Coronary artery (tissue), 2 donors: ENCODE results near the gene HSPA5.
"Not testable (repeated sequence)": the region's sequence is repeated elsewhere in the genome, so short reads cannot be mapped to it uniquely, and the experiment has no call there.

Source experiments
- DNase-seq: peaks from one replicate; pipeline ENCODE4 v3.0.0-alpha.2; 2017; ENCODE audit warnings: low spot score
- H3K27ac ChIP-seq, 2 donors: fragments of 200-600 bp; sonication (generic); one replicate each; pipeline ENCODE4 v1.5.1; 2016 to 2019
- H3K4me3 ChIP-seq: fragments of 200-600 bp; sonication (generic); 2 replicates; pipeline ENCODE4 v1.5.1; 2016; ENCODE audit warnings: mild to moderate bottlenecking, moderate library complexity
- TF ChIP-seq, protein P1 (sequence below): fragments of 200-600 bp; sonication (generic); IDR thresholded peaks from one replicate; pipeline ENCODE4 v1.5.1; 2019; ENCODE audit warnings: antibody characterized with exemption

The HSPA5 gene

DNA sequence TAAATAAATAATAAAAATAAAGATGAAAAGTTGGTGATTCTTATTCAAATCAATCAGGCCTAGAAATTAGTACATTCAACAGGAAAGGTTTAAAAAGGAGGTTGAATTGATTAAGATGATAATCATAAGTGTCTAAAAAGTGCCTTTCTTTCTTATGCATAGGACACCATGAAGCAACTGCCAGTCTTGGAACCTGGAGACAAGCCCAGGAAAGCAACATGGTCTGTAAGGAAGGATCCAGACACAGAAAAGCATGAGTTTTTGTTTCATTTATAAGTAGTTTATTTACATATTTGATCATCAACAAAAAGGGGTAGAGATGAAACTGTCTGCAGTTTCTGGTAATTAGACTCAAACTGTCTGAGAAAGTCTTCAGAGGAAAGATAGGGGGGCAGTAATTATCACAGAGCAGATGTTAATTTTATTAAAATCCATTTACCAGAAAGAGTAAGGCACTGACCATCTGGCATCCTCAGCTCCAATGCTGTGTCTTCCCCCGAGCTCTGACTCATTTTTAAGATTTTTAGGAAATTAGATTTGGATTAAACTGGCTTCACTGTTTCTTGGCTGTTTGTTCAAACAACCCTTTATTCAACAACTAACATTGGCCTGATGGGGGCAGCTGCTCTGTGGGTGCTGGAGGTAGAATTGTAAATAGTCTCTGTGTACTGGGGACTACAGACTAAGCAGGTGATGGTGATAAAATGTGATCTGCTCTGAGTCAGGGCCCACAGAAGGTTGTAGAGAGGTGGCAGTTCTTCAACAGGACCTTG is 38.1 kb downstream of the HSPA5 start:
- H3K27ac ChIP-seq: no peak overlapping the region
- H3K4me3 ChIP-seq: no peak overlapping the region
- DNase-seq: no peak
- TF ChIP-seq, protein P1, sequence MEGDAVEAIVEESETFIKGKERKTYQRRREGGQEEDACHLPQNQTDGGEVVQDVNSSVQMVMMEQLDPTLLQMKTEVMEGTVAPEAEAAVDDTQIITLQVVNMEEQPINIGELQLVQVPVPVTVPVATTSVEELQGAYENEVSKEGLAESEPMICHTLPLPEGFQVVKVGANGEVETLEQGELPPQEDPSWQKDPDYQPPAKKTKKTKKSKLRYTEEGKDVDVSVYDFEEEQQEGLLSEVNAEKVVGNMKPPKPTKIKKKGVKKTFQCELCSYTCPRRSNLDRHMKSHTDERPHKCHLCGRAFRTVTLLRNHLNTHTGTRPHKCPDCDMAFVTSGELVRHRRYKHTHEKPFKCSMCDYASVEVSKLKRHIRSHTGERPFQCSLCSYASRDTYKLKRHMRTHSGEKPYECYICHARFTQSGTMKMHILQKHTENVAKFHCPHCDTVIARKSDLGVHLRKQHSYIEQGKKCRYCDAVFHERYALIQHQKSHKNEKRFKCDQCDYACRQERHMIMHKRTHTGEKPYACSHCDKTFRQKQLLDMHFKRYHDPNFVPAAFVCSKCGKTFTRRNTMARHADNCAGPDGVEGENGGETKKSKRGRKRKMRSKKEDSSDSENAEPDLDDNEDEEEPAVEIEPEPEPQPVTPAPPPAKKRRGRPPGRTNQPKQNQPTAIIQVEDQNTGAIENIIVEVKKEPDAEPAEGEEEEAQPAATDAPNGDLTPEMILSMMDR: no peak

- Histone ChIP-seq H3K4me3 (peak within 1 kb of the TSS; percentile 69), H3K27ac (peak within 1 kb of the TSS; percentile 91 to 94)
- TF ChIP-seq, protein P1: no peak
- DNase-seq: peak; percentile 95
Measured at GRCh38 chr9:125200216-125201047, 40.7 kb downstream of the HSPA5 start, which contains the start of gene RABEPK. RABEPK (plus strand) TSS chr9:125200542; CDS start chr9:125203014, 2,472 bp downstream.

GRCh38 chr9:125195591-125195990 is 45.6 kb downstream of the HSPA5 start:
- DNase-seq, H3K4me3 ChIP-seq: not testable (repeated sequence)

GRCh38 chr9:125194466-125194865 is 46.7 kb downstream of the HSPA5 start:
- DNase-seq, H3K4me3 ChIP-seq, H3K27ac ChIP-seq: not testable (repeated sequence)

More at GRCh38 chr9:125195591-125195990, 45.6 kb downstream of the HSPA5 start:
- H3K27ac ChIP-seq: not testable (repeated sequence)

DNA sequence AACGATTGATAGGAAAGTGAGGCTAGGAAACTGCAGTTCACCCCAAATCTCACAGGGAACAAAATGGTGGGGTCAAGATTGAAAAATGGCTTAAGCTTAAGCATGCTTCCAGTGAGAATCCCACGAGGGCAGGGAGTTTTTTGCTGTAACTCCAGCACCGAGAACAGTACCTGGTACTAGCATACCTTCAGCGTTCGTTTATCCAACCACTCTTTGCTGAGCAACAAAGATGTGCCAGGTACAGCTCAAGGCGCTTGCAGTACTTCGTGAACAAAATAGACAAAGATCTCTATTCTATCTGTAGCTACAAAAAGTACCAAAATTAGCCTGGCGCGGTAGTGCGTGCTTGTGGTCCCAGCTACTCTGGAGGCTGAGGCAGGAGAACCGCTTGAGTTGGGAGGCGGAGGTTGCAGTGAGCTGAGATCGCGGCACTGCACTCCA is 50.8 kb downstream of the HSPA5 start:
- no peak for DNase-seq
- H3K4me3 ChIP-seq: peak overlapping the region; percentile 97
- TF ChIP-seq, protein P1: no peak

DNA sequence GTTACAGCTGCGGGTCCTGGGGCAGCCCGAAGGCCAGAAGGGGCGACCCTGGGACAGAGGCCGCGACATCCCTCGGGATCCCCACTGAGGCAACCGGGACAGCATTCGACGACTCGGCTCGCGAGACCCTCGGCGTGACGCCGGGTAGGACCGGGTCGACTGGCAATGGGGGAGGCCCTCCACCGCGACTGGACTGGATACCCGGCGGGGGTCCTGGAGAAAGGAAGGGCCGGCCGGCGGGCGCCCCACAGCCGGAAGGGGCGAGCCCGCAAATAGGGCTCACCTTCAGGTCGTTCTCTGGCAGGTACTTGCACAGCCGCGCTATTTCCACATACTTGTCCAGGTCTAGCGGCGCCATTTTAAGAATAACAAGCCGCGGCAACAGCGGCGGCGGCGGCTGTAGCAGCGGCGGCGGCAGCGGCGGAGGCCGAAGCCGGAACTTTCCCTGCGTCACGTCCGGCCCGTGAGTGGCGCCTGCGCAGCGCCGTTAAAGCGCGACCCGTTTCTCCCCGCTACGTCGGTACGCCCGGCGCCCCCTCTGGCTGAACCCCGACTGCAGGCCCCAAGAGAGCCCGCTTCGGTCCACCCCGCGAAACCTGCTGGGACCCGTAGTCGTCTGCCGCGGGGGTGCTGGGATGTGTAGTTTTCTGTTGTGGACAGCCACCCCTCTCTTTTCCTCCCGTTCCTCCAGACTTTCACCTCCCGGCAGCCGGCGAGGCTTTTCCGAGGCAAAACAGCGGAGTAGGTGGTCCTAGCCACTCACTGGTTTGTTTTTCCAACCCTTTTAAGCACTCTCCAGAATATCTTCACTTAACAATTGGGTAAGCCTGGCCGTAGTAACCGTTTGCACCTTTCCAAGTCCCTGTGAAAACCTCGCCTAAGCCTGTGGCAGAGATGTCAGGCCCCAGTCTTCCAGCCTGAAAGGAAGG is 51.5 kb downstream of the HSPA5 start, which contains the start of gene PPP6C:
Gene PPP6C (minus strand): TSS at position 443 of the 929 bp plus-strand sequence. CDS start 85 bp downstream, at position 358.
- peak within 1 kb of the TSS; percentile 97 for H3K4me3 ChIP-seq
- TF ChIP-seq, protein P1: peak; percentile 28

More for the DNA sequence above, 50.8 kb downstream of the HSPA5 start:
- H3K27ac ChIP-seq: peak overlapping the region; percentile 96 to 98

DNA sequence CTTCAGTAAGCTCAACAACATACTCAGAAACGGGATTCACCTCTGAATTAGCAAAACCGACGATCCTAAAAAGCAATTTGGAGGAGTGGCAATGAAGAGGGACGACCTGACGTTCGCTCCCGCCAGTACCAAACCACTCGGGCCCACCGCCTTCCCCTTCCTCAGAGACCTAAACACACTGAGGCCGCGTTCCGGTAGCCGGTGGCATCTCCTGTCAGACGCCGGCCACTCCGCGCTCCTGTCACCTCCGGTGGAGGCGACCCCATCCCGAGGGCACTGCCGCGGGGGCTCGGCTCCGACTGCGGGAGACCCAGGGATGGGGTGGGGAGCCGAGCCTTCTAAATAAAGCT is 52.2 kb downstream of the HSPA5 start:
- no peak for DNase-seq
- H3K27ac ChIP-seq: peak overlapping the region; percentile 96 to 98
- TF ChIP-seq, protein P1: no peak
- peak overlapping the region; percentile 97 for H3K4me3 ChIP-seq

More for the DNA sequence above, 51.5 kb downstream of the HSPA5 start, which contains the start of gene PPP6C:
- peak within 1 kb of the TSS; percentile 96 to 98 for H3K27ac ChIP-seq
- peak; percentile 97 for DNase-seq
